Ascending aorta (tissue), 2 donors: ENCODE measurements around the gene MCC. TPM values are rescaled to one million over a fixed set of nuclear protein-coding genes. Genes with fewer than 3 reads are reported as not detected.

Experiments used
- DNase-seq, 2 donors: peaks; one replicate each; pipeline ENCODE4 v3.0.0-alpha.2; 2019; ENCODE audit warnings: low spot score in 2 of 2
- H3K27ac ChIP-seq, 2 donors: fragments of 200-600 bp; sonication (generic); one replicate each; pipeline ENCODE4 v1.5.1; 2016 to 2017; ENCODE audit warnings: mild to moderate bottlenecking in 1 of 2
- H3K27me3 ChIP-seq: fragments of 200-600 bp; sonication (generic); one replicate; pipeline ENCODE4 v1.5.1; 2017
- H3K36me3 ChIP-seq, 2 donors: fragments of 200-600 bp; sonication (generic); one replicate each; pipeline ENCODE4 v1.5.1; 2016
- H3K4me1 ChIP-seq, 2 donors: fragments of 200-600 bp; sonication (generic); one replicate each; pipeline ENCODE4 v1.5.1; 2016 to 2017; ENCODE audit warnings: mild to moderate bottlenecking in 1 of 2
- H3K4me3 ChIP-seq, 2 donors: fragments of 200-600 bp; sonication (generic); one replicate each; pipeline ENCODE4 v1.5.1; 2016 to 2017; ENCODE audit warnings: mild to moderate bottlenecking in 1 of 2
- H3K9me3 ChIP-seq, 2 donors: fragments of 200-600 bp; sonication (generic); one replicate each; pipeline ENCODE4 v1.5.1; 2016
- CTCF ChIP-seq, 3 experiments: fragments of 200-600 bp in 2 of 3; fragments of 450-650 bp in 1 of 3; sonication (generic) in 2 of 3; IDR thresholded peaks; one replicate each; pipeline ENCODE4 v1.5.1; 2016 to 2019; ENCODE audit warnings: antibody characterized with exemption in 3 of 3, mild to moderate bottlenecking in 1 of 3, moderate library complexity in 1 of 3
- intact Hi-C: fragments of 100-400 bp; cut with DNase I; formaldehyde crosslinking; loops from one replicate; pipeline ENCODE4 v1.15.1; 2023
- total RNA-seq: library from RNA; depleted of rRNA; stranded (reverse); fragments of >200 nt; gene quantifications from one replicate; pipeline ENCODE4 v1.1.0, GENCODE V29; 2016

The MCC gene
- total RNA-seq, 1 donor from 2014 or later, result 67.9 TPM

GRCh38 chr5:113344973-113345940 lies 143.0 kb downstream of the MCC start:
- no peak for DNase-seq
- H3K27me3 ChIP-seq, result no peaks in the 10 kb centered on the region
- H3K36me3 ChIP-seq, result no peaks in the 10 kb centered on the region
- intact Hi-C loops, result no loop called here
- H3K4me3 ChIP-seq, result no peak overlapping the region
- no peak for TF ChIP-seq CTCF (IDR thresholded peaks at IDR 0.05)
- H3K27ac ChIP-seq, result no peak overlapping the region
- H3K4me1 ChIP-seq, result no peaks in the 10 kb centered on the region
- no peaks in the 10 kb centered on the region for H3K9me3 ChIP-seq

GRCh38 chr5:113343343-113343742 lies 144.9 kb downstream of the MCC start:
- H3K27ac ChIP-seq, result no peak overlapping the region
- H3K4me1 ChIP-seq, result no peaks in the 10 kb centered on the region
- H3K4me3 ChIP-seq, result no peak overlapping the region
- intact Hi-C loops, result no loop called here
- no peaks in the 10 kb centered on the region for H3K36me3 ChIP-seq
- TF ChIP-seq CTCF (IDR thresholded peaks at IDR 0.05), result no peak
- H3K27me3 ChIP-seq, result no peaks in the 10 kb centered on the region
- no peak for DNase-seq
- H3K9me3 ChIP-seq, result no peaks in the 10 kb centered on the region

- DNase-seq, result no peak
Observed at GRCh38 chr5:113340537-113340936, 147.7 kb downstream of the MCC start.

GRCh38 chr5:113338628-113339027 lies 149.6 kb downstream of the MCC start:
- no peak overlapping the region for H3K27ac ChIP-seq
- H3K4me1 ChIP-seq, result no peaks in the 10 kb centered on the region
- no peak for TF ChIP-seq CTCF (IDR thresholded peaks at IDR 0.05)
- intact Hi-C loops, result no loop called here
- no peaks in the 10 kb centered on the region for H3K27me3 ChIP-seq
- DNase-seq, result no peak
- H3K36me3 ChIP-seq, result no peaks in the 10 kb centered on the region
- H3K4me3 ChIP-seq, result no peak overlapping the region
- H3K9me3 ChIP-seq, result no peaks in the 10 kb centered on the region

More at GRCh38 chr5:113340537-113340936, 147.7 kb downstream of the MCC start:
- Histone ChIP-seq H3K4me3 (peak overlapping the region in 1 of 2 donors; percentile 41), H3K36me3 (no peaks in the 10 kb centered on the region), H3K4me1 (no peaks in the 10 kb centered on the region), H3K9me3 (no peaks in the 10 kb centered on the region), H3K27ac (no peak overlapping the region), H3K27me3 (no peaks in the 10 kb centered on the region)
- intact Hi-C loops, result no loop called here
- no peak for TF ChIP-seq CTCF (IDR thresholded peaks at IDR 0.05)

- no peak for TF ChIP-seq CTCF (IDR thresholded peaks at IDR 0.05)
- Histone ChIP-seq H3K36me3 (no peaks in the 10 kb centered on the region), H3K4me3 (no peak overlapping the region), H3K27me3 (no peaks in the 10 kb centered on the region), H3K9me3 (no peaks in the 10 kb centered on the region), H3K4me1 (no peaks in the 10 kb centered on the region), H3K27ac (no peak overlapping the region)
- intact Hi-C loops, result no loop called here
- DNase-seq, result no peak
Observed at GRCh38 chr5:113337515-113338415, 150.5 kb downstream of the MCC start.
